ENCODE measurements around the gene CACNA1G.

The CACNA1G gene

GRCh38 chr17:50549256-50549941 lies 11.1 kb upstream of the CACNA1G start:
- DNase-seq = no peak

- no peak for DNase-seq
Measured at GRCh38 chr17:50549969-50550368, 10.5 kb upstream of the CACNA1G start.

- DNase-seq = peak; percentile 51
Measured at GRCh38 chr17:50550661-50551432, 9.7 kb upstream of the CACNA1G start.

- no peak for DNase-seq
Measured at GRCh38 chr17:50551433-50551815, 9.1 kb upstream of the CACNA1G start.

- no peak for DNase-seq
Measured at GRCh38 chr17:50551884-50552283, 8.6 kb upstream of the CACNA1G start.

- no peak for DNase-seq
Measured at GRCh38 chr17:50554201-50554600, 6.3 kb upstream of the CACNA1G start.

GRCh38 chr17:50556803-50557202 lies 3.7 kb upstream of the CACNA1G start:
- no peak for DNase-seq

GRCh38 chr17:50557630-50558029 lies 2.9 kb upstream of the CACNA1G start:
- DNase-seq = no peak

- DNase-seq = no peak
Measured at GRCh38 chr17:50558091-50558490, 2.4 kb upstream of the CACNA1G start.

GRCh38 chr17:50558581-50558940 lies 2.0 kb upstream of the CACNA1G start:
- no peak for DNase-seq

- DNase-seq = no peak
Measured at GRCh38 chr17:50558941-50559614, 1.4 kb upstream of the CACNA1G start.

- DNase-seq = peak; percentile 55
Measured at GRCh38 chr17:50559674-50560184, 786 bp upstream of the CACNA1G start.

- DNase-seq = no peak
Measured at GRCh38 chr17:50560931-50561745, 623 bp downstream of the CACNA1G start.

- no peak for DNase-seq
Measured at GRCh38 chr17:50561746-50562141, 1.2 kb downstream of the CACNA1G start.

- DNase-seq = no peak
Measured at GRCh38 chr17:50562242-50563091, 2.0 kb downstream of the CACNA1G start.

GRCh38 chr17:50563092-50563511 lies 2.6 kb downstream of the CACNA1G start:
- no peak for DNase-seq

GRCh38 chr17:50564916-50565315 lies 4.4 kb downstream of the CACNA1G start:
- peak; percentile 20 for DNase-seq

- DNase-seq = no peak
Measured at GRCh38 chr17:50565402-50566350, 5.2 kb downstream of the CACNA1G start.

GRCh38 chr17:50566886-50567285 lies 6.4 kb downstream of the CACNA1G start:
- DNase-seq = no peak

GRCh38 chr17:50568659-50569058 lies 8.1 kb downstream of the CACNA1G start:
- no peak for DNase-seq

GRCh38 chr17:50569592-50569991 lies 9.1 kb downstream of the CACNA1G start:
- DNase-seq = no peak

Measured in NCI-H226 (cell line).